Measurements from ENCODE around the gene MRM2. TPM values are rescaled to one million over a fixed set of nuclear protein-coding genes. Genes with fewer than 3 reads are reported as not detected.

The MRM2 gene
- total RNA-seq, 1 experiment from 2014 or later: 49.9 TPM

- no TSS peak for BruUV-seq (replicated peaks)
- ChIA-PET POLR2A (no interaction called here), CTCF (no interaction called here)
- no peak for DNase-seq (ENCODE audit: low read depth, low spot score)
- Histone ChIP-seq H3K27ac (ENCODE audit: low read length) (no peak overlapping the region), H3K36me3 (ENCODE audit: control insufficient read depth, insufficient read depth, low read length) (peaks cover 7% of the 10 kb centered on the region), H3K27me3 (ENCODE audit: control insufficient read depth, insufficient read depth, low read length) (no peaks in the 10 kb centered on the region), H3K4me1 (ENCODE audit: control insufficient read depth, insufficient read depth, low read length) (no peaks in the 10 kb centered on the region), H3K9me3 (ENCODE audit: control insufficient read depth, insufficient read depth, low read depth, low read length) (no peaks in the 10 kb centered on the region), H3K4me3 (ENCODE audit: low read depth in 2 of 2, low read length in 2 of 2) (no peak overlapping the region)
- TF ChIP-seq POLR2AphosphoS5 (IDR thresholded peaks at IDR 0.05; ENCODE audit: low read depth, low read length) (no peak), CTCF (IDR thresholded peaks at IDR 0.05) (no peak), TCF7L2 (IDR thresholded peaks at IDR 0.05; ENCODE audit: low read depth, low read length) (no peak), REST (IDR thresholded peaks at IDR 0.05; ENCODE audit: insufficient read depth in 1 of 2, low read depth in 2 of 2, low read length in 1 of 2) (no peak), SIN3A (IDR thresholded peaks at IDR 0.05; ENCODE audit: borderline replicate concordance, insufficient read depth, low read depth, low read length) (no peak)
- no peak for ATAC-seq
- in situ Hi-C loops (cut with HindIII; ENCODE audit: low pct_unique_long_range_greater_than_20kb, low sequenced_read_pairs) (no loop called here), intact Hi-C loops (cut with micrococcal nuclease; ENCODE audit: unreplicated experiment) (no loop called here)
Measured at GRCh38 chr7:2225336-2225735, 16.7 kb downstream of the MRM2 start.

- Histone ChIP-seq H3K4me1 (ENCODE audit: control insufficient read depth, insufficient read depth, low read length) (no peaks in the 10 kb centered on the region), H3K27ac (ENCODE audit: low read length) (no peak overlapping the region), H3K36me3 (ENCODE audit: control insufficient read depth, insufficient read depth, low read length) (peaks cover 7% of the 10 kb centered on the region), H3K27me3 (ENCODE audit: control insufficient read depth, insufficient read depth, low read length) (no peaks in the 10 kb centered on the region), H3K9me3 (ENCODE audit: control insufficient read depth, insufficient read depth, low read depth, low read length) (no peaks in the 10 kb centered on the region), H3K4me3 (ENCODE audit: low read depth in 2 of 2, low read length in 2 of 2) (no peak overlapping the region)
- intact Hi-C loops (cut with micrococcal nuclease; ENCODE audit: unreplicated experiment) (no loop called here), in situ Hi-C loops (cut with HindIII; ENCODE audit: low pct_unique_long_range_greater_than_20kb, low sequenced_read_pairs) (no loop called here)
- DNase-seq (ENCODE audit: low read depth, low spot score): no peak
- TF ChIP-seq SIN3A (IDR thresholded peaks at IDR 0.05; ENCODE audit: borderline replicate concordance, insufficient read depth, low read depth, low read length) (no peak), TCF7L2 (IDR thresholded peaks at IDR 0.05; ENCODE audit: low read depth, low read length) (no peak), REST (IDR thresholded peaks at IDR 0.05; ENCODE audit: insufficient read depth in 1 of 2, low read depth in 2 of 2, low read length in 1 of 2) (no peak), CTCF (IDR thresholded peaks at IDR 0.05) (no peak), POLR2AphosphoS5 (IDR thresholded peaks at IDR 0.05; ENCODE audit: low read depth, low read length) (no peak)
- ChIA-PET POLR2A (no interaction called here), CTCF (no interaction called here)
- no TSS peak for BruUV-seq (replicated peaks)
- ATAC-seq: no peak
Measured at GRCh38 chr7:2224934-2225333, 17.1 kb downstream of the MRM2 start.
